ENCODE results near the gene UBE3D. TPM values are rescaled to one million over a fixed set of nuclear protein-coding genes. Genes with fewer than 3 reads are reported as not detected.

Gene UBE3D
- total RNA-seq, 2 experiments from 2014 or later: 4.1 to 4.2 TPM

- no peaks in the 10 kb centered on the region for H3K27me3 ChIP-seq (ENCODE audit: control insufficient read depth in 1 of 2, insufficient read depth in 2 of 2, low read length in 2 of 2)
- no peak for TF ChIP-seq CTCF (IDR thresholded peaks at IDR 0.05)
- no peaks in the 10 kb centered on the region for H3K9me3 ChIP-seq (ENCODE audit: control insufficient read depth in 1 of 2, insufficient read depth in 1 of 2, low read length in 2 of 2)
- ATAC-seq (ENCODE audit: poor library complexity) (no peak), DNase-seq (no peak)
- H3K9me3 Mint-ChIP-seq: no peaks in the 10 kb centered on the region
- ChIA-PET POLR2A (no interaction called here), CTCF (interaction anchor here (0.9 kb wide), 1 partner anchor 11 kb away, joined by 3 read pairs; no protein-coding TSS in a partner anchor)
- H3K4me1 ChIP-seq (ENCODE audit: insufficient read depth, low read length): no peaks in the 10 kb centered on the region
- no peak overlapping the region for H3K27ac ChIP-seq (ENCODE audit: low read depth in 1 of 2, low read length in 2 of 2)
- no peaks in the 10 kb centered on the region for H3K27me3 Mint-ChIP-seq
- no peak overlapping the region for H3K4me3 ChIP-seq (ENCODE audit: low read length)
- intact Hi-C loops (cut with DNase I, micrococcal nuclease): no loop called here
- no peaks in the 10 kb centered on the region for H3K4me1 Mint-ChIP-seq (ENCODE audit: low read depth)
- H3K4me3 Mint-ChIP-seq: no peak overlapping the region
- no peak overlapping the region for H3K27ac Mint-ChIP-seq
- H3K36me3 Mint-ChIP-seq (ENCODE audit: low read depth): peaks cover 5% of the 10 kb centered on the region
- no peaks in the 10 kb centered on the region for H3K36me3 ChIP-seq (ENCODE audit: insufficient read depth, low read length)
Observed at GRCh38 chr6:82987951-82988350, 77.7 kb downstream of the UBE3D start.

- H3K4me1 ChIP-seq (ENCODE audit: insufficient read depth, low read length): no peaks in the 10 kb centered on the region
- H3K36me3 ChIP-seq (ENCODE audit: insufficient read depth, low read length): no peaks in the 10 kb centered on the region
- ATAC-seq (ENCODE audit: poor library complexity): no peak
- H3K27me3 ChIP-seq (ENCODE audit: control insufficient read depth in 1 of 2, insufficient read depth in 2 of 2, low read length in 2 of 2): no peaks in the 10 kb centered on the region
- ChIA-PET POLR2A (no interaction called here), CTCF (no interaction called here)
- Mint-ChIP-seq H3K27ac (no peak overlapping the region), H3K36me3 (ENCODE audit: low read depth) (no peaks in the 10 kb centered on the region), H3K4me3 (no peak overlapping the region), H3K9me3 (no peaks in the 10 kb centered on the region), H3K4me1 (ENCODE audit: low read depth) (no peaks in the 10 kb centered on the region), H3K27me3 (no peaks in the 10 kb centered on the region)
- H3K27ac ChIP-seq (ENCODE audit: low read depth in 1 of 2, low read length in 2 of 2): no peak overlapping the region
- DNase-seq: no peak
- no peak overlapping the region for H3K4me3 ChIP-seq (ENCODE audit: low read length)
- H3K9me3 ChIP-seq (ENCODE audit: control insufficient read depth in 1 of 2, insufficient read depth in 1 of 2, low read length in 2 of 2): no peaks in the 10 kb centered on the region
- intact Hi-C loops (cut with DNase I, micrococcal nuclease): no loop called here
- no peak for TF ChIP-seq CTCF (IDR thresholded peaks at IDR 0.05)
Observed at GRCh38 chr6:82987416-82987815, 78.2 kb downstream of the UBE3D start.

- no peaks in the 10 kb centered on the region for H3K4me1 Mint-ChIP-seq (ENCODE audit: low read depth)
- intact Hi-C loops (cut with DNase I, micrococcal nuclease): no loop called here
- H3K36me3 ChIP-seq (ENCODE audit: insufficient read depth, low read length): no peaks in the 10 kb centered on the region
- no peak overlapping the region for H3K4me3 ChIP-seq (ENCODE audit: low read length)
- H3K27me3 Mint-ChIP-seq: no peaks in the 10 kb centered on the region
- ATAC-seq (ENCODE audit: poor library complexity) (no peak), DNase-seq (no peak)
- no peaks in the 10 kb centered on the region for H3K27me3 ChIP-seq (ENCODE audit: control insufficient read depth in 1 of 2, insufficient read depth in 2 of 2, low read length in 2 of 2)
- CTCF ChIA-PET: no interaction called here
- H3K9me3 ChIP-seq (ENCODE audit: control insufficient read depth in 1 of 2, insufficient read depth in 1 of 2, low read length in 2 of 2): no peaks in the 10 kb centered on the region
- H3K4me1 ChIP-seq (ENCODE audit: insufficient read depth, low read length): no peaks in the 10 kb centered on the region
- no peak overlapping the region for H3K27ac Mint-ChIP-seq
- POLR2A ChIA-PET: no interaction called here
- H3K9me3 Mint-ChIP-seq: no peaks in the 10 kb centered on the region
- no peaks in the 10 kb centered on the region for H3K36me3 Mint-ChIP-seq (ENCODE audit: low read depth)
- TF ChIP-seq CTCF (IDR thresholded peaks at IDR 0.05): no peak
- H3K4me3 Mint-ChIP-seq: no peak overlapping the region
- no peak overlapping the region for H3K27ac ChIP-seq (ENCODE audit: low read depth in 1 of 2, low read length in 2 of 2)
Observed at GRCh38 chr6:82984720-82985119, 80.9 kb downstream of the UBE3D start.

All from CD4-positive, alpha-beta T cell (primary cell).